Measurements from ENCODE around the gene MYH6.

- TF ChIP-seq CTCF (IDR thresholded peaks at IDR 0.05) (no peak), SIN3A (IDR thresholded peaks at IDR 0.05; ENCODE audit: borderline replicate concordance, insufficient read depth, low read depth, low read length) (no peak), POLR2AphosphoS5 (IDR thresholded peaks at IDR 0.05; ENCODE audit: low read depth, low read length) (no peak)
Measured at GRCh38 chr14:23370221-23370620, 37.9 kb downstream of the MYH6 start.
